DND-41 (cell line): ENCODE results near the gene DYRK1B.
"Not testable (repeated sequence)": the region's sequence is repeated elsewhere in the genome, so short reads cannot be mapped to it uniquely, and the experiment has no call there.

Experiments used
- EZH2 ChIP-seq: IDR thresholded peaks from 3 replicates; pipeline ENCODE4 v1.6.1; 2012; ENCODE audit warnings: borderline replicate concordance, low read depth, mild to moderate bottlenecking, moderate library complexity, low read length, inconsistent platforms; ENCODE audit not compliant: severe bottlenecking
- TF ChIP-seq, protein P1 (sequence below): IDR thresholded peaks from 2 replicates; pipeline ENCODE4 v1.5.1; 2012; ENCODE audit warnings: borderline replicate concordance, low read length, moderate library complexity, mild to moderate bottlenecking; ENCODE audit not compliant: poor library complexity, severe bottlenecking; ENCODE audit errors: extremely low read depth

- TF ChIP-seq, protein P1, sequence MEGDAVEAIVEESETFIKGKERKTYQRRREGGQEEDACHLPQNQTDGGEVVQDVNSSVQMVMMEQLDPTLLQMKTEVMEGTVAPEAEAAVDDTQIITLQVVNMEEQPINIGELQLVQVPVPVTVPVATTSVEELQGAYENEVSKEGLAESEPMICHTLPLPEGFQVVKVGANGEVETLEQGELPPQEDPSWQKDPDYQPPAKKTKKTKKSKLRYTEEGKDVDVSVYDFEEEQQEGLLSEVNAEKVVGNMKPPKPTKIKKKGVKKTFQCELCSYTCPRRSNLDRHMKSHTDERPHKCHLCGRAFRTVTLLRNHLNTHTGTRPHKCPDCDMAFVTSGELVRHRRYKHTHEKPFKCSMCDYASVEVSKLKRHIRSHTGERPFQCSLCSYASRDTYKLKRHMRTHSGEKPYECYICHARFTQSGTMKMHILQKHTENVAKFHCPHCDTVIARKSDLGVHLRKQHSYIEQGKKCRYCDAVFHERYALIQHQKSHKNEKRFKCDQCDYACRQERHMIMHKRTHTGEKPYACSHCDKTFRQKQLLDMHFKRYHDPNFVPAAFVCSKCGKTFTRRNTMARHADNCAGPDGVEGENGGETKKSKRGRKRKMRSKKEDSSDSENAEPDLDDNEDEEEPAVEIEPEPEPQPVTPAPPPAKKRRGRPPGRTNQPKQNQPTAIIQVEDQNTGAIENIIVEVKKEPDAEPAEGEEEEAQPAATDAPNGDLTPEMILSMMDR: not testable (repeated sequence)
- TF ChIP-seq EZH2: not testable (repeated sequence)
Observed at GRCh38 chr19:39882645-39883044, 48.7 kb upstream of the DYRK1B start.
